Liver (tissue), 3 donors: ENCODE data around the gene NHS.

Experiments used
- TAF1 ChIP-seq: conservative IDR thresholded peaks from 2 replicates; pipeline ENCODE4 v1.6.1; 2016; ENCODE audit warnings: antibody characterized with exemption, mild to moderate bottlenecking
- YY1 ChIP-seq: IDR thresholded peaks from 2 replicates; pipeline ENCODE4 v1.6.1; 2016; ENCODE audit warnings: antibody characterized with exemption, mild to moderate bottlenecking
- TF ChIP-seq, protein P1 (sequence below): fragments of 150-350 bp; IDR thresholded peaks from 2 replicates; pipeline ENCODE4 v1.5.1; 2017; ENCODE audit warnings: improper control_type of control experiment, low read depth, low read length; ENCODE audit not compliant: missing input control
- TF ChIP-seq, protein P2 (sequence below): IDR thresholded peaks from 2 replicates; pipeline ENCODE4 v1.6.1; 2016; ENCODE audit warnings: antibody characterized with exemption, mild to moderate bottlenecking
- donor health status: healthy.
- donor health status: healthy.

DNA sequence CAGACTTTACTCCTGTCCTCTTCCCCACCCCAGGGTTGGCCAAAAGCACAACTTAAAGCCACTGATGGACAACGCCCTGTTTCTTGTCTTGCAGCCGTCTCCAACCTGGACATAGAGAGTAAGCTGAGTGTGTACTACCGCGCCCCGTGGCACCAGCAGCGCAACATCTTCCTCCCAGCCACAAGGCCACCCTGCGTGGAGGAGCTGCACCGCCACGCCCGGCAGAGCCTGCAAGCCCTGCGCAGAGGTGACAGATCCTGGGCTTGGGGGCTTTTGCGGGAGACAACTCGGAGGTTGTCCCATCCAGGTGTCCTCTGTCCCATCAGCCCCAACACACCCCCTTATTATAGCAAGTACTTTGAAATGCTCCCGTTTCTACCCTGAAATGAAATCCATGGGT lies 312.6 kb downstream of the NHS start:
- TF ChIP-seq TAF1 (no peak), YY1 (no peak)
- TF ChIP-seq, protein P1, sequence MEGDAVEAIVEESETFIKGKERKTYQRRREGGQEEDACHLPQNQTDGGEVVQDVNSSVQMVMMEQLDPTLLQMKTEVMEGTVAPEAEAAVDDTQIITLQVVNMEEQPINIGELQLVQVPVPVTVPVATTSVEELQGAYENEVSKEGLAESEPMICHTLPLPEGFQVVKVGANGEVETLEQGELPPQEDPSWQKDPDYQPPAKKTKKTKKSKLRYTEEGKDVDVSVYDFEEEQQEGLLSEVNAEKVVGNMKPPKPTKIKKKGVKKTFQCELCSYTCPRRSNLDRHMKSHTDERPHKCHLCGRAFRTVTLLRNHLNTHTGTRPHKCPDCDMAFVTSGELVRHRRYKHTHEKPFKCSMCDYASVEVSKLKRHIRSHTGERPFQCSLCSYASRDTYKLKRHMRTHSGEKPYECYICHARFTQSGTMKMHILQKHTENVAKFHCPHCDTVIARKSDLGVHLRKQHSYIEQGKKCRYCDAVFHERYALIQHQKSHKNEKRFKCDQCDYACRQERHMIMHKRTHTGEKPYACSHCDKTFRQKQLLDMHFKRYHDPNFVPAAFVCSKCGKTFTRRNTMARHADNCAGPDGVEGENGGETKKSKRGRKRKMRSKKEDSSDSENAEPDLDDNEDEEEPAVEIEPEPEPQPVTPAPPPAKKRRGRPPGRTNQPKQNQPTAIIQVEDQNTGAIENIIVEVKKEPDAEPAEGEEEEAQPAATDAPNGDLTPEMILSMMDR: no peak
- TF ChIP-seq, protein P2, sequence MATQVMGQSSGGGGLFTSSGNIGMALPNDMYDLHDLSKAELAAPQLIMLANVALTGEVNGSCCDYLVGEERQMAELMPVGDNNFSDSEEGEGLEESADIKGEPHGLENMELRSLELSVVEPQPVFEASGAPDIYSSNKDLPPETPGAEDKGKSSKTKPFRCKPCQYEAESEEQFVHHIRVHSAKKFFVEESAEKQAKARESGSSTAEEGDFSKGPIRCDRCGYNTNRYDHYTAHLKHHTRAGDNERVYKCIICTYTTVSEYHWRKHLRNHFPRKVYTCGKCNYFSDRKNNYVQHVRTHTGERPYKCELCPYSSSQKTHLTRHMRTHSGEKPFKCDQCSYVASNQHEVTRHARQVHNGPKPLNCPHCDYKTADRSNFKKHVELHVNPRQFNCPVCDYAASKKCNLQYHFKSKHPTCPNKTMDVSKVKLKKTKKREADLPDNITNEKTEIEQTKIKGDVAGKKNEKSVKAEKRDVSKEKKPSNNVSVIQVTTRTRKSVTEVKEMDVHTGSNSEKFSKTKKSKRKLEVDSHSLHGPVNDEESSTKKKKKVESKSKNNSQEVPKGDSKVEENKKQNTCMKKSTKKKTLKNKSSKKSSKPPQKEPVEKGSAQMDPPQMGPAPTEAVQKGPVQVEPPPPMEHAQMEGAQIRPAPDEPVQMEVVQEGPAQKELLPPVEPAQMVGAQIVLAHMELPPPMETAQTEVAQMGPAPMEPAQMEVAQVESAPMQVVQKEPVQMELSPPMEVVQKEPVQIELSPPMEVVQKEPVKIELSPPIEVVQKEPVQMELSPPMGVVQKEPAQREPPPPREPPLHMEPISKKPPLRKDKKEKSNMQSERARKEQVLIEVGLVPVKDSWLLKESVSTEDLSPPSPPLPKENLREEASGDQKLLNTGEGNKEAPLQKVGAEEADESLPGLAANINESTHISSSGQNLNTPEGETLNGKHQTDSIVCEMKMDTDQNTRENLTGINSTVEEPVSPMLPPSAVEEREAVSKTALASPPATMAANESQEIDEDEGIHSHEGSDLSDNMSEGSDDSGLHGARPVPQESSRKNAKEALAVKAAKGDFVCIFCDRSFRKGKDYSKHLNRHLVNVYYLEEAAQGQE: no peak
